Measurements from ENCODE around the gene FAM219B. TPM values are rescaled to one million over a fixed set of nuclear protein-coding genes. Genes with fewer than 3 reads are reported as not detected.

The FAM219B gene
- total RNA-seq, 2 experiments from 2014 or later: 52.3 to 67.6 TPM

GRCh38 chr15:74866090-74866489, 40.6 kb downstream of the FAM219B start:
- intact Hi-C loops (cut with micrococcal nuclease; ENCODE audit: unreplicated experiment): no loop called here
- BruUV-seq (replicated peaks): no TSS peak
- POLR2A ChIA-PET: interaction anchor here (0.6 kb wide), 1 partner anchor 146 kb away, joined by 4 read pairs; no protein-coding TSS in a partner anchor
- H3K9me3 ChIP-seq (ENCODE audit: low read length): peaks cover 16% of the 10 kb centered on the region
- H3K4me1 ChIP-seq (ENCODE audit: insufficient read depth, low read length, poor library complexity, severe bottlenecking): peaks cover 19% of the 10 kb centered on the region
- H3K79me2 ChIP-seq (ENCODE audit: insufficient read depth, low read depth, low read length): peaks cover 52% of the 10 kb centered on the region
- H3K9me2 ChIP-seq (ENCODE audit: insufficient read depth, low read length): no peaks in the 10 kb centered on the region
- DNase-seq (ENCODE audit: low spot score): no peak
- no peak overlapping the region for H3K4me3 ChIP-seq (ENCODE audit: low read depth, low read length, poor library complexity, severe bottlenecking)
- peaks cover 4% of the 10 kb centered on the region for H4K20me1 ChIP-seq (ENCODE audit: insufficient read depth, low read length)
- no peak overlapping the region for H2AFZ ChIP-seq (ENCODE audit: low read length)
- peaks cover 39% of the 10 kb centered on the region for H3K36me3 ChIP-seq (ENCODE audit: insufficient read depth, low read length)
- H3K4me2 ChIP-seq (ENCODE audit: low read length): no peak overlapping the region
- no peak overlapping the region for H3K27ac ChIP-seq (ENCODE audit: low read depth, low read length, poor library complexity, severe bottlenecking)
- no peak for TF ChIP-seq CTCF (conservative IDR thresholded peaks at IDR 0.05; ENCODE audit: low read length)
- TF ChIP-seq EZH2phosphoT487 (IDR thresholded peaks at IDR 0.05; ENCODE audit: borderline replicate concordance, low read depth, low read length): no peak
- CTCF ChIA-PET (ENCODE audit: unreplicated experiment): no interaction called here

- H3K4me2 ChIP-seq (ENCODE audit: low read length): no peak overlapping the region
- no peaks in the 10 kb centered on the region; the same call in 1 of the 2 replicates for H4K20me1 ChIP-seq (ENCODE audit: insufficient read depth, low read length)
- no peak overlapping the region for H2AFZ ChIP-seq (ENCODE audit: low read length)
- no TSS peak for BruUV-seq (replicated peaks)
- intact Hi-C loops (cut with micrococcal nuclease; ENCODE audit: unreplicated experiment): no loop called here
- no peak for DNase-seq (ENCODE audit: low spot score)
- peaks cover 16% of the 10 kb centered on the region for H3K9me3 ChIP-seq (ENCODE audit: low read length)
- H3K27ac ChIP-seq (ENCODE audit: low read depth, low read length, poor library complexity, severe bottlenecking): no peak overlapping the region
- no peak for TF ChIP-seq EZH2phosphoT487 (IDR thresholded peaks at IDR 0.05; ENCODE audit: borderline replicate concordance, low read depth, low read length)
- no peak for TF ChIP-seq CTCF (conservative IDR thresholded peaks at IDR 0.05; ENCODE audit: low read length)
- ChIA-PET POLR2A (interaction anchor here (0.6 kb wide), 1 partner anchor 146 kb away, joined by 4 read pairs; no protein-coding TSS in a partner anchor), CTCF (ENCODE audit: unreplicated experiment) (no interaction called here)
- H3K4me1 ChIP-seq (ENCODE audit: insufficient read depth, low read length, poor library complexity, severe bottlenecking): peaks cover 11% of the 10 kb centered on the region
- no peak overlapping the region for H3K4me3 ChIP-seq (ENCODE audit: low read depth, low read length, poor library complexity, severe bottlenecking)
- peaks cover 46% of the 10 kb centered on the region for H3K79me2 ChIP-seq (ENCODE audit: insufficient read depth, low read depth, low read length)
- no peaks in the 10 kb centered on the region for H3K9me2 ChIP-seq (ENCODE audit: insufficient read depth, low read length)
- H3K36me3 ChIP-seq (ENCODE audit: insufficient read depth, low read length): peaks cover 36% of the 10 kb centered on the region
These were observed 41.3 kb downstream of the FAM219B start for GRCh38 chr15:74865316-74865715.

GRCh38 chr15:74864296-74864695, 42.4 kb downstream of the FAM219B start:
- intact Hi-C loops (cut with micrococcal nuclease; ENCODE audit: unreplicated experiment): no loop called here
- H3K36me3 ChIP-seq (ENCODE audit: insufficient read depth, low read length): peaks cover 31% of the 10 kb centered on the region
- no peak for TF ChIP-seq CTCF (conservative IDR thresholded peaks at IDR 0.05; ENCODE audit: low read length)
- no peak for TF ChIP-seq EZH2phosphoT487 (IDR thresholded peaks at IDR 0.05; ENCODE audit: borderline replicate concordance, low read depth, low read length)
- BruUV-seq (replicated peaks): no TSS peak
- DNase-seq (ENCODE audit: low spot score): no peak
- ChIA-PET CTCF (ENCODE audit: unreplicated experiment) (no interaction called here), POLR2A (no interaction called here)
- no peak overlapping the region for H3K4me3 ChIP-seq (ENCODE audit: low read depth, low read length, poor library complexity, severe bottlenecking)
- no peak overlapping the region for H3K4me2 ChIP-seq (ENCODE audit: low read length)
- H3K9me3 ChIP-seq (ENCODE audit: low read length): peaks cover 16% of the 10 kb centered on the region
- H3K9me2 ChIP-seq (ENCODE audit: insufficient read depth, low read length): no peaks in the 10 kb centered on the region
- H4K20me1 ChIP-seq (ENCODE audit: insufficient read depth, low read length): no peaks in the 10 kb centered on the region
- H3K27ac ChIP-seq (ENCODE audit: low read depth, low read length, poor library complexity, severe bottlenecking): no peak overlapping the region
- H3K79me2 ChIP-seq (ENCODE audit: insufficient read depth, low read depth, low read length): peaks cover 43% of the 10 kb centered on the region
- no peak overlapping the region for H2AFZ ChIP-seq (ENCODE audit: low read length)
- peaks cover 8% of the 10 kb centered on the region for H3K4me1 ChIP-seq (ENCODE audit: insufficient read depth, low read length, poor library complexity, severe bottlenecking)

Data from OCI-LY7 (cell line).